Loucy (cell line): ENCODE results near the gene PPP1R14C.
A peak's percentile ranks its signal among the peaks of the same experiment; 100 is the strongest.
"Not testable (repeated sequence)": the region's sequence is repeated elsewhere in the genome, so short reads cannot be mapped to it uniquely, and the experiment has no call there.

ENCODE experiments used
- H2AFZ ChIP-seq: fragments of 200-600 bp; sonication (generic); 2 replicates; pipeline ENCODE4 v1.6.0; 2016; ENCODE audit warnings: antibody characterized with exemption, mild to moderate bottlenecking, low read length, moderate library complexity
- H3F3A ChIP-seq: fragments of 200-600 bp; 2 replicates; pipeline ENCODE4 v1.6.0; 2016; ENCODE audit warnings: antibody characterized with exemption, low read depth, mild to moderate bottlenecking
- H3K27me3 ChIP-seq: fragments of 200-600 bp; sonication (generic); 2 replicates; pipeline ENCODE4 v1.6.1; 2014; ENCODE audit warnings: low read length, mild to moderate bottlenecking; ENCODE audit not compliant: insufficient read depth, poor library complexity, severe bottlenecking
- H3K36me3 ChIP-seq: fragments of 200-600 bp; sonication (generic); 2 replicates; pipeline ENCODE4 v1.6.1; 2016; ENCODE audit warnings: low read length; ENCODE audit not compliant: insufficient read depth
- H3K4me1 ChIP-seq: fragments of 200-600 bp; sonication (generic); 2 replicates; pipeline ENCODE4 v1.5.1; 2014; ENCODE audit warnings: low read length, mild to moderate bottlenecking; ENCODE audit not compliant: insufficient read depth, poor library complexity, severe bottlenecking
- H3K4me2 ChIP-seq: fragments of 200-600 bp; sonication (generic); 2 replicates; pipeline ENCODE4 v1.6.0; 2014; ENCODE audit warnings: antibody characterized with exemption, low read length, low read depth, mild to moderate bottlenecking; ENCODE audit not compliant: poor library complexity, severe bottlenecking
- H3K4me3 ChIP-seq: fragments of 200-600 bp; sonication (generic); 2 replicates; pipeline ENCODE4 v1.5.1; 2014; ENCODE audit warnings: low read length, mild to moderate bottlenecking, mixed read lengths; ENCODE audit not compliant: poor library complexity, severe bottlenecking
- H3K79me2 ChIP-seq: fragments of 200-600 bp; sonication (generic); 2 replicates; pipeline ENCODE4 v1.6.1; 2014; ENCODE audit warnings: low read length; ENCODE audit not compliant: insufficient read depth
- H3K9ac ChIP-seq: fragments of 200-600 bp; sonication (generic); 2 replicates; pipeline ENCODE4 v1.6.0; 2014; ENCODE audit warnings: mild to moderate bottlenecking, low read depth, low read length, moderate library complexity; ENCODE audit not compliant: poor library complexity, severe bottlenecking
- H3K9me2 ChIP-seq: fragments of 200-600 bp; sonication (generic); replicated peaks from 2 replicates; pipeline ENCODE4 v1.6.1; 2016; ENCODE audit warnings: low read depth, low read length, mixed read lengths
- H3K9me3 ChIP-seq: fragments of 200-600 bp; sonication (generic); 2 replicates; pipeline ENCODE4 v1.6.1; 2014; ENCODE audit warnings: mild to moderate bottlenecking, antibody characterized with exemption, low read length, low read depth; ENCODE audit not compliant: insufficient read depth
- H4K20me1 ChIP-seq: fragments of 200-600 bp; sonication (generic); 2 replicates; pipeline ENCODE4 v1.6.0; 2014; ENCODE audit warnings: antibody characterized with exemption, low read length, mild to moderate bottlenecking; ENCODE audit not compliant: insufficient read depth, poor library complexity, severe bottlenecking
- EZH2phosphoT487 ChIP-seq: fragments of 200-600 bp; IDR thresholded peaks from 2 replicates; pipeline ENCODE4 v1.6.1; 2018; ENCODE audit warnings: antibody characterized with exemption, mild to moderate bottlenecking, moderate library complexity, borderline replicate concordance
- TF ChIP-seq, protein P1 (sequence below): fragments of 200-600 bp; sonication (generic); conservative IDR thresholded peaks from 2 replicates; pipeline ENCODE4 v1.5.1; 2014; ENCODE audit warnings: mild to moderate bottlenecking, antibody characterized with exemption, low read length

The PPP1R14C gene

GRCh38 chr6:150179030-150179429 lies 36.2 kb downstream of the PPP1R14C start:
- Histone ChIP-seq H3K36me3 (no peaks in the 10 kb centered on the region), H3K9ac (no peak overlapping the region), H3K27me3 (no peaks in the 10 kb centered on the region), H3F3A (no peaks in the 10 kb centered on the region), H3K4me3 (no peak overlapping the region), H3K4me2 (no peak overlapping the region), H3K9me2 (no peaks in the 10 kb centered on the region), H4K20me1 (no peaks in the 10 kb centered on the region), H2AFZ (no peak overlapping the region), H3K4me1 (peaks cover 19% of the 10 kb centered on the region), H3K9me3 (no peaks in the 10 kb centered on the region), H3K79me2 (no peaks in the 10 kb centered on the region)
- TF ChIP-seq EZH2phosphoT487: no peak
- TF ChIP-seq, protein P1, sequence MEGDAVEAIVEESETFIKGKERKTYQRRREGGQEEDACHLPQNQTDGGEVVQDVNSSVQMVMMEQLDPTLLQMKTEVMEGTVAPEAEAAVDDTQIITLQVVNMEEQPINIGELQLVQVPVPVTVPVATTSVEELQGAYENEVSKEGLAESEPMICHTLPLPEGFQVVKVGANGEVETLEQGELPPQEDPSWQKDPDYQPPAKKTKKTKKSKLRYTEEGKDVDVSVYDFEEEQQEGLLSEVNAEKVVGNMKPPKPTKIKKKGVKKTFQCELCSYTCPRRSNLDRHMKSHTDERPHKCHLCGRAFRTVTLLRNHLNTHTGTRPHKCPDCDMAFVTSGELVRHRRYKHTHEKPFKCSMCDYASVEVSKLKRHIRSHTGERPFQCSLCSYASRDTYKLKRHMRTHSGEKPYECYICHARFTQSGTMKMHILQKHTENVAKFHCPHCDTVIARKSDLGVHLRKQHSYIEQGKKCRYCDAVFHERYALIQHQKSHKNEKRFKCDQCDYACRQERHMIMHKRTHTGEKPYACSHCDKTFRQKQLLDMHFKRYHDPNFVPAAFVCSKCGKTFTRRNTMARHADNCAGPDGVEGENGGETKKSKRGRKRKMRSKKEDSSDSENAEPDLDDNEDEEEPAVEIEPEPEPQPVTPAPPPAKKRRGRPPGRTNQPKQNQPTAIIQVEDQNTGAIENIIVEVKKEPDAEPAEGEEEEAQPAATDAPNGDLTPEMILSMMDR: no peak

- H3K4me1 ChIP-seq: peaks cover 29% of the 10 kb centered on the region
- H3K9me3 ChIP-seq, H2AFZ ChIP-seq, H3K79me2 ChIP-seq, H3K27me3 ChIP-seq, H3K9me2 ChIP-seq, H3K9ac ChIP-seq, H3F3A ChIP-seq, H3K4me3 ChIP-seq, H4K20me1 ChIP-seq, H3K36me3 ChIP-seq, H3K4me2 ChIP-seq: not testable (repeated sequence)
Measured at GRCh38 chr6:150179907-150180424, 37.1 kb downstream of the PPP1R14C start.

DNA sequence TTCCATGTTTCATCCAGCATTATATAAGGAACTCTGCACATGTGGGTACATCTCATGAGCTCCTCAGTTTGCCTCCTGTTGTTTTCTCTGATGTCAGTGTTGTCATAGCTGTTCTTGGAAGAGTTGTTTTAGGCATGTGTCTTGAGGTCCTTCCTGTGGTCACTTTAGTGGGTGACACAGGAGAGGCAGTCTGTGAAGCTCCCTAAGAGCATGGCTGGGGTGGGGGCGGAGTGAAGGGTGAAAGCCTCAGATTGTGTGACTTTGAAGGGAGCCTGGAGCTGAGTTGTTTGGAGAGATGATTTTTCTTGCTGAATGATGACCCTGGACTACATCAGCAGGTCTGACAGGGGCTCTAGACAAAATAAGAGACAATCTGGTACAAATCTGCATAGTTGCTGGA lies 37.7 kb downstream of the PPP1R14C start:
- Histone ChIP-seq H3K9me2 (no peaks in the 10 kb centered on the region), H3K79me2 (no peaks in the 10 kb centered on the region), H4K20me1 (no peaks in the 10 kb centered on the region), H3K4me1 (peaks cover 33% of the 10 kb centered on the region), H3K27me3 (no peaks in the 10 kb centered on the region), H3K9ac (no peak overlapping the region), H2AFZ (no peak overlapping the region), H3F3A (no peaks in the 10 kb centered on the region), H3K4me3 (no peak overlapping the region), H3K4me2 (no peak overlapping the region), H3K36me3 (no peaks in the 10 kb centered on the region), H3K9me3 (no peaks in the 10 kb centered on the region)
- no peak for TF ChIP-seq EZH2phosphoT487
- TF ChIP-seq, protein P1: no peak

GRCh38 chr6:150182460-150183078 lies 39.7 kb downstream of the PPP1R14C start:
- Histone ChIP-seq H3K4me3 (peak overlapping the region; percentile 12), H3K79me2 (no peaks in the 10 kb centered on the region), H4K20me1 (no peaks in the 10 kb centered on the region), H3F3A (no peaks in the 10 kb centered on the region), H3K9me2 (no peaks in the 10 kb centered on the region), H3K36me3 (no peaks in the 10 kb centered on the region), H3K9ac (peak overlapping the region; percentile 30), H3K27me3 (no peaks in the 10 kb centered on the region), H3K4me1 (peaks cover 36% of the 10 kb centered on the region), H3K4me2 (peak overlapping the region; percentile 51), H2AFZ (0 out of 2 replicates have a peak overlapping the region, but pooled peaks have one; percentile 49), H3K9me3 (no peaks in the 10 kb centered on the region)
- TF ChIP-seq, protein P1: no peak
- TF ChIP-seq EZH2phosphoT487: no peak
